SHP77 (cell line): Measurements from ENCODE around the gene CDKAL1.
"Not testable (repeated sequence)": the region's sequence is repeated elsewhere in the genome, so short reads cannot be mapped to it uniquely, and the experiment has no call there.

Experiments
- DNase-seq, 2 experiments: peaks; one replicate each; lab custom pipeline; 2025; lab: John Stamatoyannopoulos, UW

The CDKAL1 gene

DNA sequence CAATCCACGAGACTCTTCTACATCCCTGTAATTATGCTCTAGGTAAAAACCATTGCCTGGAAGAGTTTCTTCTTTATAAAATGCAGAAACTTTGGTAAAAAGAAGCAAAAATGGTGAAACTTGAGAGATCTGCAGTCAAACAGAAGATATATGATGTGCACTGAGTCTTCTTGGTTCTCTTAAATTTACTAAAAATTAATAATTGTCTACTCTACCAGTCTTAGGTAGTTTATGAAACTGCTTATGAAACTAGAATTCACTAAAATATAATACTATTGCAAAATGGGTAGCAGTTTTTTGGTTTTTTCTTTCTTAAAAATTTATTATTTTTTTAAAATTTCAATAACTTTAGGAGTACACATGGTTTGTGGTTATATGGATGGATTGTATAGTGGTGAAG is 540.2 kb downstream of the CDKAL1 start:
- DNase-seq: no peak

DNA sequence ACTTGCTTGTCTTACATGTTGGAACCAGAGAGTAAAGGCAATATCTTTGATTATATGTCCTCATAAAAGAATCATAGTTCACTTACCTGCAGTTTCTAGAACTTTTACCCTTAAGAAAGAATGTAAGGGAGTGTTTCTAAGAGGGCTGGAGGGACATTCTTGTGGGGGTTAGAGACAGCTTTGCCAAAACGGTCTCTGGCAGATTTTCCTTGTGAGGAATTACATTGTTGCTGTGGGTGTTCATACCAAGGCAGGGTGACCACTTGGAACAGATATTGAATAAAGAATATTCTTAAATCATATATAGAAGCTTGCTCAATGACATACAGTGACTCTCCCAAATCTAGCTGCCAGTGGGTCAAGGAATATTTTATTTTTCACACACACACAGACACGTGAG is 541.7 kb downstream of the CDKAL1 start:
- DNase-seq: no peak

DNA sequence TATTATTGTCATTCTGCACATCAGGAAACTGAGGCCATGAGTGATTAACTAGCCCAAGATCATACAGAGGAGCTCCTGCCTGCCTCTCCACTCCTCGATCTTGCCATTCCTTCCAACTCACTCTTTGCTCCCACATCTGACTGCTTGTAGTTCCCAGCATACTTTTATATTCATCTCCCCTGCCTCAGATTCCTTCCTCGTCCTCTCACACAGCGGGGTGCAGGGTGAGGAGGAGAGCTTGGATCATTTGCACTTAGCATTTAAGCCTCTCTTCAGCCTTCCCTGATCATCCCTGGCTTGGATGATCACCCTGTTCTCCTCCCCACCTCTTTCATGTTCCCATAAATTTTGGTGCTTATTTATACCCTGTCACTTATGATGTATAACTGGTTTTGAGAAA is 544.2 kb downstream of the CDKAL1 start:
- no peak for DNase-seq

DNA sequence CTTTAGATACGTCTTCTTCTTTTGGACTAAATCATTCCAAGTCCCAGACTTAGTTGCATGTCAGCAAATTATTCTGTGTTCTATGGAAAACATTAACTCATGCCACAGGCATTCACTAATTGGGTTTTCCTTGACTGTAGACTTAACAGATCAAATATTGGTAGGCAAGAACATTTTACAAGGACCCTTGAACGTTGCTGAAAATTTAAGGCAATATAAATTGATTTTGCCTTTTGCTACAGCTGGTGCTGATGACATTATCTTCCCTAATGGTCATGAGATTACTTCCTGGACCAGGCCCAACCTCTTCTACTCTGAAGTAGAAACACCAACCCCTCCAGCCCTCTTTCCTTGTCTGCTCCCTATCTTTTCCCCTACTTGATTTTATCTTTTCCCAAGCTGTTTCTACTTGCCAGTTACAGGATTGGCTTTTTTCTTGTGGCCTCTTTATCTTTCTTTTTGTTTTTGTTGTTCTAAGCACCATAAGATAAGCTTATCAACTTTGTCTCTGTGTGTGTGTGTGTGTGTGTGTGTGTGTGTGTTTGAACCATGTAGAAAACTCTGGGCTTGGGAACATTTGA is 545.3 kb downstream of the CDKAL1 start:
- no peak for DNase-seq

DNA sequence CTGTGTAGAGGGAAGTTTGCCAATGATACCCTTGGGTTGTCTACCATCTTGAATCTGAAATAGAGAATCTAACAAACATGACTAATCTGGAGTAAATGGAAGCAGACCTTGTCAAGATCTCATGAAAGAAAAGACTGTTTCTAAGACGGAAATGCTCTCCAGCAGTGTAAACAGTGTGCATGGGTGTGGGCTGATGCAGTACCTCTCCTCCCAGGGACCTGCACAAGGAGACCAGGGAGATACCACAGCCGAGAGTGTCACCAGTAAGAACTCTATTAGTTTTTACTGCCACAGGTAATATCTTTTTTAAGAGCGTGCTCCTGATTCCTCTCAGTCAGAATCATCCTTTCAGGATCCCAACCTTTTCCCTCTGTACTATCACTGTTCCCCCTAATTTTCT is 546.0 kb downstream of the CDKAL1 start:
- DNase-seq: no peak

DNA sequence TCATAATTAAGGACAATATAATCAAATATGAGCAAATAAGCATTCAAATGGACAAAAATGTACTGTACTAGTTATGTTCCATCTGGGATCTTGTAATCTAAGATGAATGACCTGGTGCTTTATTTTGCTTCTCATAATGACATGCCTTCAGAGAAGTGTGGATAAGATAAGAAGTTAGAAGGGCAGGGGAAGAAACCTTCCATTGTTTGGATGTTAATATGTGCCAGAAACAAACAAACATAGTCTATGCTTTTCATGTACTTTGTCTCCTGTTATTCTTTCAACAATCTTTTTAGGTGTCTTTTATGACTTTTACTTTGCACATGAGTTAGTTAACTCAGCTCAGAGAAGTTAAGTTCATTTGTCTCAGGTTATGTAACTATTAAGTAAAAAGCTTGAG is 547.8 kb downstream of the CDKAL1 start:
- DNase-seq: no peak

DNA sequence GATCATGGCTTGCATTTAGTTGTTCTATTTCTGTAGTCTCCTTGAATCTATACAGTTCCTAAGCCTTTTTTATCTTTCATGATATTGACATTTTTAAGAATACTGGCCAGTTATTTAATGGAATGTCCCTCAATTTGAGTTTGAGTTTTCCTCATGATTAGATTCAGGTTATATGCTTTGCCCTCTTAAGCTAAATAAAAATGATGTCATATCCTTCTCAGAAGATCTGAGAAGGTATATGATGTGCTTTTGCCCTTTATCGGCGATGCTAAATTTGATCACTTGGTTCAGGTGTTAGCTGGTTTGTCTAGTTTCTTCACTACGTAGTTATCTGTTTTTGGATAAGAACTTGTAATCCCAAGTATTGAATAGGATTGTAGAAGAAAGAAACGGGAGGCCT is 549.5 kb downstream of the CDKAL1 start:
- no peak for DNase-seq

DNA sequence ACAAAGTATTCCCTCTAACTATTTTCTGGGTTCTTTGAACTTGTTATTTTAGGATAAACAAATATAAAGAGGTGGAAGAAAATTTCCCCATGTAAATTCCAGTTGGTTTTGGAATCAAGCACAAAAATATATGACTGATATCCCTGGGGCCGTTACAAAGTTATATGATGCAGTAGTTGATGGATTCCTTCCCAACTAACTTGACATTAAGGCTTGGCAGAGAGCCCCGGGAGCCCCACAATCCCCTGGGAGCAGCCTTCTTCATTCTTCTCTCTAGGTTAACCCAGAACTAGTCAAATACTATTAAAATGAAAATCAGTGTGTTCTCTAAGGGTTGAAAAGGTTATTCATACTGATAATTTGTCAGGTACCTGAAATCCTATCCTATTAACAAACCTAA is 550.4 kb downstream of the CDKAL1 start:
- no peak for DNase-seq

DNA sequence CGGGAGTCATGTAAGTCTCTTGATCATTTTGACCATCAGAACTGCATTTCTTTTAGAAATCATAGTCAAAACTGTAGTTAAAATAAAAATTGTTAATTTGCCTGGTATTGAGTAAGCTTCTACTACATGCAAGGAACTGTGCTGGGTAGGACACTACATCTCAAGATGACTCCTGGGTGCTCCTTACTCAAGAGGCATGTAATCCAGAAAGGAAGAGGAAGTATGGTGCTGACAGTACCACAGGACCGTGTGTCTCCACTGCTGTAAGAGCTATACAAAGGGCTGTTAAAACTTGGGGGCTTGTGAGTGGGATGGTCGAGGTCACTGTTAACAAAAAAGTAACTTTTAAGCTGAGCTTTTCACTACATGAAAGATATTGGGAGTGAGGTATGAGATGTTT is 551.0 kb downstream of the CDKAL1 start:
- DNase-seq: no peak

DNA sequence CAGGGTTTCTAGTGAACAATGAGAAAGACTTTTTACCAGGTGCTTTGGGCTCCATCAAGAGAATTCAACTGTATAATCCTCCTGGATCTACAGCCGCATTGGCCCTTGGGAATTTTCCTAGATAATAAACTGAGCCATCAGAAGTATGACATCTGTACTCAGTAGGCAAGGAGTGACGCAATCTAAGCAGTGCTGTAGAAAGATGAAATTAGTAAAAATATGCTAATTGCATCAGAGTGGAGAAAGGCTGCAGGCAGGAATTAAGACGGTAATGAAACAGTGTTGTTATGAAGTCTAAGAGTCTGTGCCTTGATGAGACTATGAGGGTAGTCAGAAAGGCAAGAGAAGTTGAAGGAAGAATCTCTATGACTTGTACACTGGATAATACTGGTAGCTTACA is 551.4 kb downstream of the CDKAL1 start:
- DNase-seq: no peak

DNA sequence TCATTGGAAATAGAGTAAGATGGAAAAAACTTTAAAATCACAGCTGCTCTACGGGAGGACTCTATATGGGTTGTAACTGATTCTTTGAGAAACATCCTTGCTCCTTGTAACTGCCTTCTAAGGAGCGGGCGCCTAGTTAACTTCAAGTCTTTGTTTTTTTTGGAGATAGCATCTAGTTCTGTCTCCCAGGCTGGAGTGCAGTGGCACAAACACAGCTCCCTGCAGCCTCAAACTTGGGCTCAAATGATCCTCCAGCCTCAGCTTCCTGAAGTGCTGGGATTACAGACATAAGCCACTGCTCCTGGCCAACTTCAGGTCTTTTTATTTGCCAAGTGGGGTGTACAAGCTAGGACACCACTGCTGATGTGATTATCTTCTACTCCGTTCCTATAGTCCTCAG is 552.9 kb downstream of the CDKAL1 start:
- DNase-seq: no peak

DNA sequence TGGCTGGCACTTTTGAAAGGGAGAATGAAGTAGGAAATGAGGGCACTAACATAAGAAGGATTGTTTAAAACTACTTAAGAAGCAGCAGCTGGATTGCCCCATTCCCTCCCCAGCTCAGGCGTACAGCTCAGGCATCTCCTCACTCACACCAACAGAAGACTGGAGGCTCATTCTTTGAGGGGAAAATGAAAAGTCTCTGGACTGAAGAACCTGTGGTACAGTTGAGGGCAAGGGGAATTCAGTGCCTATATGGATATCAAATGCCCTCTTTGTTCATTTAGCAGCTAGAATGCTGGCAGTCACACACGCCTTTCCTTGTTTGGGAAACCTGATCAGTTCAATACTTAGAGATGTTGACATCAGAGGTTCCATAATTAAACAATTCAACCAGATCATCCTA is 557.2 kb downstream of the CDKAL1 start:
- no peak for DNase-seq

DNA sequence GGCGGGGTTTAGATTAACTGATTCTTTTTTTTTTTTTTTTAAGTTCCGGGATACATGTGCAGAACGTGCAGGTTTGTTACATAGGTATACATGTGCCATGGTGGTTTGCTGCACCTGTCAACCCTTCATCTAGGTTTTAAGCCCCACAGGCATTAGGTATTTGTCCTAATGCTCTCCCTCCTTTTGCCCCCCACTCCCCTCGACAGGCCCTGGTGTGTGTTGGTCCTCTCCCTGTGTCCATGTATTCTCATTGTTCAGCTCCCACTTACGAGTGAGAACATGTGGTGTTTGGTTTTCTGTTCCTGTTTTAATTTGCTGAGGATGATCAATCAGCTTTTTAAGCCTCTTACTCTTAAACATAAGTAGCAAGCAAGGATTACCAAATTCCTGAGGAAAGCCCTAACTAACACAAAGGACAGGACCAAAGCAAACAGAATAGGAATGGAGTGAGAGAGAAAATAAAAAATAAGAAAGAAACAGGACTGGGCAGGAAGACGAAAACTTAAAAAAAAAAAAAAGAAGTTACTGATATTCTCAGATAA is 558.0 kb downstream of the CDKAL1 start:
- not testable (repeated sequence) for DNase-seq

DNA sequence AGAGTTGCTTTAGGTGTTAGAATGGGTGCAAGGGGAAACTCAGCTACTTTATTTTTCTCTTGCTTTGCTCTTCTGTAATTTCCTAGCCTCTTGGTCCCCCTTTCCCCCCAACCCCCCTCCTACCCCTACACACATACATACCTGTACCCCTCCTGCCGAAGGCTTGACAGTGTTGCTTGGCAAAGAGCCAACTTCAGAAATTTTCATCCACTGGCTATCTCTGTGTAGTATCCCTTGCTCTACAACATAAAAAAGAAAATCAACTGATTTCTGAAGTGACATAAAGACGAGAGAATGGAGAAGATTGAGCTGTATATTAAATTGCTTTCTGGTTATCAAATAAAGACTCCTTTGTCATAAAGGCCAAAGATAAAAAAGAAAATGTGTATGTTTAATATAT is 561.2 kb downstream of the CDKAL1 start:
- DNase-seq: no peak

DNA sequence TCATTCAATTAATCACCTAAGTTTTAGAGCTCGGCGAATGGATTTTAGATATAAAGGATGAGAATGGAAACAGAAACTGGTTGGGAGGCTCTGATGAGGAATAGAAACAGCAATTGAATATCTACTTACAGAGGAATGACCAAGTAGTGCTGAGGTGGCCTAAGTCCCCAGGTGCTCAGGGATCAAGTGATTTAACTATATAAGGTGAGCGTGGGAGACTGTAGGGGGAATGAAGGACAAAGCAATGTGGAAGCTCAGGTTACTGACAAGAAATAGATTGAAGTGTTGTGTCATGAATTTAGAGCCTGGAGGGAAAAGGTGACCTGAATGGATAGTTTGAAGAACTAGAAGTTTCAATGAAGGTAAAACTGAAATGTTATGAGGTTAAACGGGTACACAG is 563.9 kb downstream of the CDKAL1 start:
- no peak for DNase-seq

DNA sequence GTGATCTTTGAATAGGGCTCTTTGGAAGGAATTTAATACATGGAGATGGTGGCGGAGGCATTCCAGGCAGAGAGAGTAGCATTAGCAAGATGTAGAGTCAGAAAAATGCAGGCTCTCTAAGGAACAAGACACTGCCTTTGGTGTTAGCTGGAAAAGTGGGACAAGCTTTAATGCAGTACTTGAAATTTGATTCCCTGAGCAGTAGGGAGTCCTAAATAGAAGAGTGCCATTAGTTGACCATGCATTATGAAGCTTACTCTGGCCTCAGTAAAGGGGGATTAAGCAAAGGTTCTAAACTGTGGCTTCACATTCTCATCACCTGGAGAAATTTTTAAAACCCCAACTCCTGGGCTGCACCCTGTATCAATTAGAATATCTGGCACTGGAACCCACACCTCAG is 564.5 kb downstream of the CDKAL1 start:
- DNase-seq: no peak

DNA sequence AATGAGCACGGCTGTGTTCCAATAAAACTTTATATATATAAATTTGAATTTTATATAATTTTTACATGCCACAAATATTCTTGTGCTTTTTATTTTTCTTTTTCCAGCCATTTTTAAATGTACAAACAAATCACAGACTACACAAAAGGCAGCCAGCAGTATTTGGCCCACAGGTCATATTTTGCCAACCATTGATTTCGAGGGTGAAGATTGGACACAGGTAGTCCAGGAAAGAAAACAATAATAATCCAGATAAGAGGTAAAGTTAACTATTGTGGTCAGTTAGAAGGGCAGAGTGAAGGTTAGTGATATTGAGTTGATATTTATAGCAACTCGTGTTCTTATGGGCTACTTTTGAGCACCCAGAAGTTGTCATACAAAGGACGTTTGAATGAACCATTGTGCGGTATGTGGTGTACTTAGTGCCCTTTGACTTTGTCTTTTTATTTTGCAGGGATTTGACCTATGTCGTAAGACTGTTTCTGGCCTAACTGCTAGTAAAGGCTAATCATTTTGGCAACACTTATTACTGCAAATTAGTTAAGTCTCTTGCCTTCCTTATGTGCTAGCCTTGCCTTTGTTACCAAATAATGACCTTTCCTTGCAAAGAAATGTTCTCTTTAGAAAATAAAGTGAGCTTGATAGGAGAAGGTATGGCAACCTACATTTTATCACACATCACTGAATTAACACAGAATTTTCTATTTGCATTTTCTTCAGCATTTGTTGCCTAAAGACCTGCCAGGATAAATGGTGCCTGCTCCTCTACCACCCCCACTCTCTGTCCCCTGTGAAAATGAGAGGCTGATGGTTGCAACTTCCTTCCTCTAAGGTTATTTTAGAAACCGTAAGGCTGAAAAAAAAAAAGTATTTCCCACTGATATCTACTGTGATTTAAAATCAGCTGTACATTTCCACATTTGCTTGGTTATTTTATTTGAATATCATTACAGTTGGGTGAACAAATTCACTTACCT is 565.4 kb downstream of the CDKAL1 start:
- no peak for DNase-seq

DNA sequence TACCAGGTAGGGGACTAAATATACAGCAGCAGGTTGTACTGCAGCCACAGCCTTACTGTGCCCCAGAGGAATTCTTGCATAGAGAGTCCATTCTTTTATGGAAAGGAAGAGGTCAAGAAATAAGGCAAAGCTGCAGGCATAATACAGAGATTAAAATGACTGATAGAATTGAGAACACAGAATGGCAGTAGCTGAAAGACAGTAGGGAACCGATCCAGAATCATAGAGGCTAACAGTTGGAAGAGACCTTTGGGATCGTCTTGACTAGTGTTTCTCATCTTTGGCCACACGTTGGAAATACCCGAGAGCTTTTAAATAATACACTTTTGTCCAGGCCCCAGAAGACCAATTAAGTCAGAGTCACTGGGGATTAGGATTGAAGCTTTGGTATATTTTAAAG is 566.7 kb downstream of the CDKAL1 start:
- no peak for DNase-seq

DNA sequence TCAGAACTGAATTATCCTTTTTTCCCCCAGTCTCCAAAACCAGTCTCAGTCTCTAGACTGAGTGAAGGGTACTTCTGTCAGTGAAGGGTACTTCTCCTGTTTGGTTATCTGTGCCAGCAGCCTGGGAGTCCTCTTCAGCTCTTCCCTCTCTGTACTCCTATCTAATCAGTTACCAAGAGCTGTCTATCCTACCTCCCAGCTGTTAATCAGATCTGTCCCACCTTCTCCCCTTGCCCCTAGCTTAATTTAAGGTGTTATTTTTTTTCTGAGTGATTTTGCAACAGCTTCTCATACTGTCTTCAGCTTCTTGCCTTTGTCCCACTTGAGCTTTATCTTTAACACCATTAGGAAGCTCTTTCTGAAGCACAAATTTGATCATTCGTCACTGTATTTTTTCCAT is 567.4 kb downstream of the CDKAL1 start:
- DNase-seq: no peak

DNA sequence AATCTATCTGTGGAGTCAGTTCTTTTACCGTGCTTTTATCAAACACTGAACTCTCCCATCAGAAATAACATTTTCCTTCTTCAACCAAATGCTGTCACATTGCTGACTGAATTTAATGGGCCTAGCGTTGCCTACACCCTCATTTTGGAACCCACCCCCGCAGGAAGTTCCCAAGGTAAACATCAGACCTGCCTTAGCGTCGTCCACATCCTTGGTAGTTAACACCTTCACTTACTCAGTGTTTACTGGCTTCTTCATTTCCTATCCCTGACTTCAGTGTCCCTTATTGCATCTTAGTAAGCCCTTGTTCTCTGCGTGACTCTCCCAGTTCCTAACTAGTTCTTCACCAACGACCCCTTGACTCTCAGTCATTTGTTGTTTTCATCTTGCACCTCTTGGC is 567.9 kb downstream of the CDKAL1 start:
- DNase-seq: no peak

DNA sequence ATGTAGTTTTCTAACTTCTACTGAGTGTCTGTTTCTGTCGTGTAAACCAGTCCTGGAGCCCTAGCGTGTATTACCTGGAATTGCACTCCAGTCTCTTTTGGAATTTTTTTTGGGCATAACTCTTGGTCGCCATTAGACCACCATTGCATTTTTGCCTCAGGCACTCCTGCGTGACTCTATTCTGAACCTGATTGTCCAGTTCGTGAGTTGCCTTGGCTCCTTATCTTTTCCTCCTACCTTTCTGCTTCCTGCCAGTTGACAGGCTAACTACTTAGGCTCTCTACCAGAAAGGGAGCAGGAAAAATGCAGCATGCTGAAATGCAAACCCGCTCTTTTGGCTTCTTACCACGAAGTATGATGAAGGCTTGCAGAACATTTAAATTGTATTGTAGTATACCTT is 568.4 kb downstream of the CDKAL1 start:
- no peak for DNase-seq

DNA sequence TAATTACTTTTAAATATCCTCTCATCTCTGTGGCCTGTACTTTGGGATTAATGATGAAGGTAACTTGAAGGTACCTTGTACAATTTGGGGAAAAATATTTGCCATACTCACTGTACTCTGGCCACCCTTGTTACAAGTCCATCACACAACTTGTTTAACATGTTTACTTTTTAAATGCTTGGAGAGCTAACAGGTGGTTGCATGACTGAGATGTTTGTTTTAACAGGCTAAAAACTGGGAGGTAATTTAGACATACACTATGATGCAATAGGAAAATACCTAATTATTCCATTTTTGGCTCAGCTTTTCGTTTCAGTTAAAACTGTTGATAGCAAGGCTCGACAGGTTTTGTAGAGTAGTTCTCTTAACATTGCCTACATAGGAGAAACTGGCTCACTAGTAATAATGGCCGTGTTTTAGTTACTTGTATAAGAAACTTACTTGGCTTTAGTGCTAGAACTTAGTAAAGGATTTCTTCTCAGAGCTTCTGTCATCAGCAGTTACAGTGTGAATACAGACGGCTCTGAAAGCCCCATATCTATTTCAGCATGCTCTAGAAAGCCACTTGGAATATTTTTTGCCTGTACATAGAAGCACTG is 569.5 kb downstream of the CDKAL1 start:
- peak; percentile 11 to 22 for DNase-seq

DNA sequence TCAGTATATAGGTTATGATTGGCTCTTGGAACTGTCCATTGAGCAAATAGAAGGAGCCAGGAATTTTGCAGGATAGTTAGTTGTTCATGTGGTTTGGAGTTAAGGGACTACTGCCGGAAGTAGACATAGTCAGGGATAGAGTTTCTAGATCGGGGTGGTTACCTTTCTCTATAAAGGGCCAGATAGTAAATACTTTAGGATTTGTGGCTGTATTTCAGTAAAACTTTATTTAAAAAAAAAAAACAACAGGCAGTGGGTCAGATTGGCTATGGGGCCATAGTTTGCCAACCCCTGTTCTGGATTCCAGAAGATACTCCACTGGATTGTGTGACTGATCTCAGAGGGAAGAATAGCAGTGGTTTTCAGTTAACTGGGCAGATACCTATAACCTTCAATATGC is 570.0 kb downstream of the CDKAL1 start:
- DNase-seq: no peak
